ENCODE measurements around the gene HSD17B13.

DNA sequence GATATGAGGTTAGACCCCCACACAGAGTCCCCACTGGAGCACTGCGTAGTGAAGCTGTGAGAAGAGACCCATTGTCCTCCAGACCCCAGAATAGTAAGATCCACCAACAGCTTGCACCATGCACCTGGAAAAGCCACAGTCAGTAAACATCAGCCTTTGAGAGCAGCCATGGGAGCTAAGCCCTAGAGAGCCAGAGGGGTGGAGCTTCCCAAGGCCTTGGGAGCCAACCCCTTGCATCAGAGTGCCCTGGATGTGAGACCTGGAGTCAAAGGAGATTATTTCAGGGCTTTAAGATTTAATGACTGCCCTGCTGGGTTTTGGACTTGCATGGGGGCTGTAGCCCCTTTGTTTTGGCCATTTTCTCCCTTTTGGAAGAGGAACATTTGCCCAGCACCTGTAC, 35.7 kb downstream of the HSD17B13 start:
- TF ChIP-seq, protein P1, sequence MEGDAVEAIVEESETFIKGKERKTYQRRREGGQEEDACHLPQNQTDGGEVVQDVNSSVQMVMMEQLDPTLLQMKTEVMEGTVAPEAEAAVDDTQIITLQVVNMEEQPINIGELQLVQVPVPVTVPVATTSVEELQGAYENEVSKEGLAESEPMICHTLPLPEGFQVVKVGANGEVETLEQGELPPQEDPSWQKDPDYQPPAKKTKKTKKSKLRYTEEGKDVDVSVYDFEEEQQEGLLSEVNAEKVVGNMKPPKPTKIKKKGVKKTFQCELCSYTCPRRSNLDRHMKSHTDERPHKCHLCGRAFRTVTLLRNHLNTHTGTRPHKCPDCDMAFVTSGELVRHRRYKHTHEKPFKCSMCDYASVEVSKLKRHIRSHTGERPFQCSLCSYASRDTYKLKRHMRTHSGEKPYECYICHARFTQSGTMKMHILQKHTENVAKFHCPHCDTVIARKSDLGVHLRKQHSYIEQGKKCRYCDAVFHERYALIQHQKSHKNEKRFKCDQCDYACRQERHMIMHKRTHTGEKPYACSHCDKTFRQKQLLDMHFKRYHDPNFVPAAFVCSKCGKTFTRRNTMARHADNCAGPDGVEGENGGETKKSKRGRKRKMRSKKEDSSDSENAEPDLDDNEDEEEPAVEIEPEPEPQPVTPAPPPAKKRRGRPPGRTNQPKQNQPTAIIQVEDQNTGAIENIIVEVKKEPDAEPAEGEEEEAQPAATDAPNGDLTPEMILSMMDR (IDR thresholded peaks at IDR 0.05) = no peak
- TF ChIP-seq POLR2AphosphoS5 (IDR thresholded peaks at IDR 0.05) = no peak
